Mammary epithelial cell (primary cell): ENCODE data around the gene CLNK.

Source experiments
- EZH2 ChIP-seq: IDR thresholded peaks from 2 replicates; pipeline ENCODE4 v1.6.1; 2012; ENCODE audit warnings: low read length, inconsistent platforms, borderline replicate concordance
- TF ChIP-seq, protein P1 (sequence below), 2 donors: IDR thresholded peaks in 1 of 2; conservative IDR thresholded peaks in 1 of 2; 2 replicates each; pipeline ENCODE4 v1.5.1; 2011 to 2012; ENCODE audit warnings: inconsistent platforms in 2 of 2, low read length in 2 of 2, mild to moderate bottlenecking in 2 of 2, control low read depth in 1 of 2, low read depth in 1 of 2; ENCODE audit not compliant: insufficient read depth in 1 of 2; ENCODE audit errors: extremely low read depth in 1 of 2

DNA sequence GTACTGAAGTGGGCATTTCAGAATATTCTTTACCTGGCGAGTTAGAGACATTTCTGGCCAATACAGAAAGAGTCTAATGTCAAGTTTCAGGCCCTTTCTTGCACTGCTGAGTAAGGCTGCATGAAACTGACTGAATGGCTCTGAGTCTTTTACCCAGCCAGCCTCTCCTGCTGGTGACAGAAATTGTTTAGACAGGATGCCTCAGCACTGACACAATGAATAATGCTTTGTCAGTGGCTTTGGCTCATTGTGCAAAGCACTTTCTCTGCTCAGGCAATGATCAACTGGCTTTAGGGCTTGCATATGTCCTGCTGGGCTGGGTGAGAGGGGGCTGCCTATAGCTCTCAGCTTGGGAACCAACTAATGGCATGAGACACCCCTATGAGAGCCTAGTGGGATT is 45.5 kb downstream of the CLNK start:
- TF ChIP-seq, protein P1, sequence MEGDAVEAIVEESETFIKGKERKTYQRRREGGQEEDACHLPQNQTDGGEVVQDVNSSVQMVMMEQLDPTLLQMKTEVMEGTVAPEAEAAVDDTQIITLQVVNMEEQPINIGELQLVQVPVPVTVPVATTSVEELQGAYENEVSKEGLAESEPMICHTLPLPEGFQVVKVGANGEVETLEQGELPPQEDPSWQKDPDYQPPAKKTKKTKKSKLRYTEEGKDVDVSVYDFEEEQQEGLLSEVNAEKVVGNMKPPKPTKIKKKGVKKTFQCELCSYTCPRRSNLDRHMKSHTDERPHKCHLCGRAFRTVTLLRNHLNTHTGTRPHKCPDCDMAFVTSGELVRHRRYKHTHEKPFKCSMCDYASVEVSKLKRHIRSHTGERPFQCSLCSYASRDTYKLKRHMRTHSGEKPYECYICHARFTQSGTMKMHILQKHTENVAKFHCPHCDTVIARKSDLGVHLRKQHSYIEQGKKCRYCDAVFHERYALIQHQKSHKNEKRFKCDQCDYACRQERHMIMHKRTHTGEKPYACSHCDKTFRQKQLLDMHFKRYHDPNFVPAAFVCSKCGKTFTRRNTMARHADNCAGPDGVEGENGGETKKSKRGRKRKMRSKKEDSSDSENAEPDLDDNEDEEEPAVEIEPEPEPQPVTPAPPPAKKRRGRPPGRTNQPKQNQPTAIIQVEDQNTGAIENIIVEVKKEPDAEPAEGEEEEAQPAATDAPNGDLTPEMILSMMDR (conservative IDR thresholded peaks at IDR 0.05 in 1 of 2, IDR thresholded peaks at IDR 0.05 in 1 of 2; ENCODE audit: extremely low read depth in 1 of 2, insufficient read depth in 1 of 2, low read depth in 1 of 2, low read length in 2 of 2) = no peak
- no peak for TF ChIP-seq EZH2
